Measurements from ENCODE around the gene RNGTT.

Gene RNGTT

GRCh38 chr6:88840289-88840688, 123.1 kb downstream of the RNGTT start:
- Histone ChIP-seq H3K27ac (ENCODE audit: extremely low read depth, low read depth, low read length) (no peak overlapping the region), H3K36me3 (ENCODE audit: control insufficient read depth in 2 of 2, insufficient read depth in 1 of 2, low read length in 2 of 2) (peaks cover 12 to 17% of the 10 kb centered on the region in 2 experiments), H3K9me3 (ENCODE audit: control insufficient read depth, insufficient read depth, low read depth, low read length) (peaks cover 3% of the 10 kb centered on the region), H3K4me3 (ENCODE audit: low read depth, low read length) (no peak overlapping the region), H3K4me1 (ENCODE audit: control insufficient read depth, insufficient read depth, low read length) (no peaks in the 10 kb centered on the region)
- TF ChIP-seq ZNF670 (tag by site-specific recombination; IDR thresholded peaks at IDR 0.05; ENCODE audit: low read depth) (no peak), ZNF707 (tag by site-specific recombination; IDR thresholded peaks at IDR 0.05) (no peak), BCL11A (tag by site-specific recombination; IDR thresholded peaks at IDR 0.05; ENCODE audit: low read depth) (no peak), ZNF354C (tag by site-specific recombination; IDR thresholded peaks at IDR 0.05; ENCODE audit: borderline replicate concordance, low read depth) (no peak)
- CTCF ChIA-PET = no interaction called here
- POLR2A ChIA-PET = no interaction called here

- no peak for TF ChIP-seq ZNF341 (tag by site-specific recombination; IDR thresholded peaks at IDR 0.05; ENCODE audit: low read depth)
- Histone ChIP-seq H3K4me1 (ENCODE audit: control insufficient read depth, insufficient read depth, low read length) (no peaks in the 10 kb centered on the region), H3K36me3 (ENCODE audit: control insufficient read depth in 2 of 2, insufficient read depth in 1 of 2, low read length in 2 of 2) (peaks cover 12 to 15% of the 10 kb centered on the region in 2 experiments), H3K9me3 (ENCODE audit: control insufficient read depth, insufficient read depth, low read depth, low read length) (peaks cover 5% of the 10 kb centered on the region), H3K27ac (ENCODE audit: extremely low read depth, low read depth, low read length) (no peak overlapping the region), H3K4me3 (ENCODE audit: low read depth, low read length) (no peak overlapping the region)
- ChIA-PET CTCF (interaction anchor here (0.6 kb wide), 1 partner anchor 29 kb away, joined by 3 read pairs; no protein-coding TSS in a partner anchor), POLR2A (no interaction called here)
Measured at GRCh38 chr6:88839280-88839679, 124.1 kb downstream of the RNGTT start.

GRCh38 chr6:88835210-88835609, 128.2 kb downstream of the RNGTT start:
- H3K4me3 ChIP-seq (ENCODE audit: low read depth, low read length) = no peak overlapping the region
- no peak overlapping the region for H3K27ac ChIP-seq (ENCODE audit: extremely low read depth, low read depth, low read length)
- peaks cover 2 to 4% of the 10 kb centered on the region in 2 experiments for H3K36me3 ChIP-seq (ENCODE audit: control insufficient read depth in 2 of 2, insufficient read depth in 1 of 2, low read length in 2 of 2)
- TF ChIP-seq ZBTB44 (tag by site-specific recombination; IDR thresholded peaks at IDR 0.05) (no peak), KLF10 (tag by site-specific recombination; IDR thresholded peaks at IDR 0.05) (no peak), ZIC2 (tag by site-specific recombination; IDR thresholded peaks at IDR 0.05) (no peak), ZNF423 (tag by site-specific recombination; IDR thresholded peaks at IDR 0.05) (no peak), ZNF148 (tag by site-specific recombination; IDR thresholded peaks at IDR 0.05; ENCODE audit: borderline replicate concordance) (no peak), ZNF513 (tag by site-specific recombination; IDR thresholded peaks at IDR 0.05) (no peak), ZNF558 (tag by site-specific recombination; IDR thresholded peaks at IDR 0.05) (no peak), ZNF266 (tag by site-specific recombination; IDR thresholded peaks at IDR 0.05; ENCODE audit: low read depth) (no peak), ZNF404 (tag by site-specific recombination; IDR thresholded peaks at IDR 0.05) (no peak), SCRT1 (tag by site-specific recombination; IDR thresholded peaks at IDR 0.05; ENCODE audit: borderline replicate concordance) (no peak)
- ChIA-PET CTCF (no interaction called here), POLR2A (no interaction called here)
- H3K4me1 ChIP-seq (ENCODE audit: control insufficient read depth, insufficient read depth, low read length) = no peaks in the 10 kb centered on the region
- peaks cover 5% of the 10 kb centered on the region for H3K9me3 ChIP-seq (ENCODE audit: control insufficient read depth, insufficient read depth, low read depth, low read length)

All from HEK293 (cell line).